Activated T-cell treated with anti-CD3 and anti-CD28 coated beads for 4 hours (primary cell): ENCODE results near the gene HS3ST5.
"Not testable (repeated sequence)": the region's sequence is repeated elsewhere in the genome, so short reads cannot be mapped to it uniquely, and the experiment has no call there.

Experiments
- DNase-seq: peaks from one replicate; pipeline ENCODE4 v3.0.0-alpha.2; 2020

The HS3ST5 gene

GRCh38 chr6:114039841-114040240 is 303.0 kb downstream of the HS3ST5 start:
- DNase-seq = no peak

- DNase-seq = no peak
Measured at GRCh38 chr6:114033606-114034005, 309.2 kb downstream of the HS3ST5 start.

DNA sequence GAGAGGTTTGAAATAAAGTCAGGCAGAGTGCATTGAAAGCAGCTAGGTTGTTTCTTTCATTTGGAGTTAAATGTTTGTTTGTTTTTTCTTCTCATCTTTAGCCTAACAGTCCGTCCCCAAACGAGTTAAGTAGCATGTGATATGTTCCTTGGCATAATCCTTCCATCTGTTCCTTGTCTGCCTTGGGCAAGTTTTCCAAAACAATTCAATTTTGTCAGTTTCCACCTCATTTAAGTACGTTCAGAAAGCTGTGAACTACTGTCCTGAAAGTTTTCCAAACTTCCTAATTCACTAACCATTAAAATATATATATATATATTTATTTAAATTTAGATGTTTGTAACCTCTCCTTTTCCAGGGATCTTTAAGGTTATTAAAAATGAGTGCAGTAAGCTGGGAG is 310.1 kb downstream of the HS3ST5 start:
- no peak for DNase-seq

GRCh38 chr6:114030767-114031166 is 312.1 kb downstream of the HS3ST5 start:
- no peak for DNase-seq

DNA sequence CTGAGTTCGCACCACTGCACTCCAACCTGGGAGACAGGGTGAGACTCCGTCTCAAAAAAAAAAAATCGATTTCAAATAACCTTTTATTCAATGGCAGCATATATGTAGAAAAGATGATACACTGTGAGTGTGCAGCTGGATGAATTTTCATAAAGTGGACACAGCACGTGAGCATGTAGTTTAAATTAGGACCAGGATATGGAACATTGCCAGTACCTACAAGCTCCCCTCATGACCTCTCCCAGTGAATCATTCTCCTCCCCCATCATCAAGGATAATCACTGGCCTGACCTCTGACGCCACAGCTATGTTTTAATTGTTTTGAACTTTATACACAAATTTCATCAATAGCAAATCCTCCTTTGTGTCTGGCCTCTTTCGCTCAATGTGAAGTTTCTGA is 318.1 kb downstream of the HS3ST5 start:
- DNase-seq = no peak

GRCh38 chr6:114020196-114020595 is 322.6 kb downstream of the HS3ST5 start:
- DNase-seq = no peak

- not testable (repeated sequence) for DNase-seq
Measured at GRCh38 chr6:114017146-114017545, 325.7 kb downstream of the HS3ST5 start.

DNA sequence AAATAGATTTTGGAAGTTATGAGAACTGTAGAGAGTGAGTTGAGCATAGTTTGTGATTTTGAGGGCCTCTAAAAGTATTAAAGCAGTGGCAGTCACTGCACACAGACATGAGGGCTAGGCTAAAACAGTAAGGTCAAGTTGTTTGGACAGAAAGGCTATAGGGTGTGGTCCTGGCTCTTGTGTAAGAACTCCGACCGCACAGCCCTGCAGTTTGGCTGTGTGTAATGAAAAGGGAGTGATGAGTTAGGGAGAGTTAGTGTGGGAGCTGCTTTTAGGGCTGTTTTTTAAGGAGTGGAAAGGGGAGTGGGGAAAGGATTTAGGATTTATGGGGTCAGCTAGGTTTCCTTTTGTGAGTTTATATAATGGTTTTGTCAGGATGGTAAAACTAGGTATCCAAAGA is 328.7 kb downstream of the HS3ST5 start:
- not testable (repeated sequence) for DNase-seq

DNA sequence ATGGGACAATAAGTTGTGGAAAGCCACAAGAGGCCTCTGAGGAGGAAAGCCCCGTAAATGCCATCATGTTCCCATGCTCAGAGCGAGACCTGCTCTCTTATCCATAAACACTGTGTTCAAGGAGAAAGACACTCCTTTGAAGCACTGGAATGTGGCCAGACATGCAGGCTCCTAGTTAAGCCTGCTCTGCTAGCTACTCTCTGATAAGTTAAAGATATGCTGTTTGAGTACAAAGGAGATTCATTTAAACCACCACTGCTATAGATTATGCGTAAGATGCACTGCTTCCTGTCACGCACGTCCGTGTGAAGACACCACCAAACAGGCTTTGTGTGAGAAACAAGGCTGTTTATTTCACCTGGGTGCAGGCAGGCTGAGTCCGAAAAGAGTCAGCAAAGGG is 331.3 kb downstream of the HS3ST5 start:
- not testable (repeated sequence) for DNase-seq

DNA sequence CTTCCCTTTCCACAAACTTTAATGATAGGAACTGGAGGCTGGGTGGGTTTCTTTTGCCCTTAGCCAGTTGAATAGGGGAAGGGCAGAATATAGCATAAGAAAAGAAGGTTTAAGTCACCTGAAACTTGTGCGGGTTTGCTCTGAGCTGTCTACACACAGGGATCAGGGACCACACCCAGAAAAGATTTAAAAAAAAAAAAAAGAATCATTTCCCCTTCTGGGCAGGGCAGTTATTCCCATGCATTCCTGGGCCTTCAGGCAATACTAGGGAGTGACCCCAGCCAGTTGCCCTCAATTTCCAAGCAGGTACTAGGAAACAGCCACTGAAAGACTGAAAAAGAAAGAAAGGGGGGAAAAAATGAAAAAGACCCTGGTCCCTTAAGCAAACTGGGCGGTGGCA is 332.3 kb downstream of the HS3ST5 start:
- no peak for DNase-seq

DNA sequence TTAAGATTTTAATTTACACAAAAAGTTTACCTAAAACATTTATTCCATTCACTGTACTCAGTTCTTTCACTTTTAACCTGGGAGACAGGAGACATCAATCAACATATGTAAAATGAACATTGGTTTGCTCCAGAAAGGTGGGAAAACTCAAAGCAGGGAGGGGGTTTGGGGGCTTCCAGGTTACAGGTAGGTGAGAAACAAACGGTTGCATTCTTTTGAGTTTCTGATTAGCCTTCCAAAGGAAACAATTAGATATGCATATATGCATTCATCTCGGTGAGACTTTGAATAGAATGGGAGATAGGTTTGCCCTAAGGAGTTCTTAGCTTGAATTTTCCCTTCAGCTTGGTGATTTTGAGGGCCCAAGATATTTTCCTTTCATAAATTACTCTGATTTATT is 333.6 kb downstream of the HS3ST5 start:
- no peak for DNase-seq

- no peak for DNase-seq
Measured at GRCh38 chr6:114008331-114008730, 334.5 kb downstream of the HS3ST5 start.

- no peak for DNase-seq
Measured at GRCh38 chr6:114007516-114007915, 335.3 kb downstream of the HS3ST5 start.
